HL-60 (cell line): ENCODE measurements around the gene GPC5.

Experiments
- DNase-seq, 2 experiments: peaks; one replicate each; pipeline ENCODE4 v3.0.0-alpha.2; 2010 to 2020; ENCODE audit warnings: low read depth in 1 of 2, low spot score in 1 of 2
- H3K27ac ChIP-seq: fragments of 250-450 bp; sonication (Bioruptor Pico); replicated peaks from 2 replicates; pipeline ENCODE4 v1.5.1; 2020; ENCODE audit warnings: mild to moderate bottlenecking, moderate library complexity
- H3K27me3 ChIP-seq: fragments of 250-450 bp; sonication (Bioruptor Pico); 2 replicates; pipeline ENCODE4 v1.5.1; 2021; ENCODE audit warnings: mild to moderate bottlenecking, moderate library complexity; ENCODE audit not compliant: insufficient read depth, poor library complexity, severe bottlenecking
- H3K4me3 ChIP-seq: replicated peaks from 2 replicates; pipeline ENCODE4 v1.5.1; 2011; ENCODE audit warnings: mild to moderate bottlenecking, control low read depth, low read length; ENCODE audit not compliant: insufficient read depth
- GABPA ChIP-seq: IDR thresholded peaks from 2 replicates; pipeline ENCODE4 v1.6.1; 2012; ENCODE audit warnings: low read depth
- POLR2AphosphoS5 ChIP-seq: IDR thresholded peaks from 2 replicates; pipeline ENCODE4 v1.6.1; 2012; ENCODE audit warnings: low read depth
- SPI1 ChIP-seq: IDR thresholded peaks from 2 replicates; pipeline ENCODE4 v1.6.1; 2012; ENCODE audit warnings: low read depth, mild to moderate bottlenecking, borderline replicate concordance
- TF ChIP-seq, protein P1 (sequence below): IDR thresholded peaks from 2 replicates; pipeline ENCODE4 v1.6.1; 2012; ENCODE audit warnings: low read depth; ENCODE audit not compliant: insufficient replicate concordance
- TF ChIP-seq, protein P2 (sequence below): IDR thresholded peaks from one replicate; pipeline ENCODE4 v1.5.1; 2011; ENCODE audit warnings: low read length, control low read depth, inconsistent platforms; ENCODE audit not compliant: insufficient read depth

The GPC5 gene

DNA sequence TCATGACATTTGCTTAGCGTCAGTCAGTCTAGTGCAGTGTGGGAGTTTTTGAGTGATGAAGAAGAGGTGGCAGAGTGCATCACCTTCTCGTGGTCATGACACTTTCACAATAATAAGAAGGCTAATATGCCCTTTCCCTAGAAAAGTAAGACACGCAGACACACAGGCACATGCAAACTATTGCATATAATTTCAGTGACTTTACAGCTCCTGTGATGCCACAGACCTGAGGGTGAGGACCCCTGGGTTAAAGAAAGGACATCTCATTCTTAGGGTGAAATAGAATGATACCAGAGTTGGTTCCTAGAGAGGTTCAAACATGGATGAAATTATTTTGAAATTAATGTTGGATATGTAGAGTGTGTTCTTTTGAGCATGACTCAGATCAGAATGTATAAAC, 300.3 kb downstream of the GPC5 start:
- no peak overlapping the region for H3K27ac ChIP-seq
- TF ChIP-seq, protein P1, sequence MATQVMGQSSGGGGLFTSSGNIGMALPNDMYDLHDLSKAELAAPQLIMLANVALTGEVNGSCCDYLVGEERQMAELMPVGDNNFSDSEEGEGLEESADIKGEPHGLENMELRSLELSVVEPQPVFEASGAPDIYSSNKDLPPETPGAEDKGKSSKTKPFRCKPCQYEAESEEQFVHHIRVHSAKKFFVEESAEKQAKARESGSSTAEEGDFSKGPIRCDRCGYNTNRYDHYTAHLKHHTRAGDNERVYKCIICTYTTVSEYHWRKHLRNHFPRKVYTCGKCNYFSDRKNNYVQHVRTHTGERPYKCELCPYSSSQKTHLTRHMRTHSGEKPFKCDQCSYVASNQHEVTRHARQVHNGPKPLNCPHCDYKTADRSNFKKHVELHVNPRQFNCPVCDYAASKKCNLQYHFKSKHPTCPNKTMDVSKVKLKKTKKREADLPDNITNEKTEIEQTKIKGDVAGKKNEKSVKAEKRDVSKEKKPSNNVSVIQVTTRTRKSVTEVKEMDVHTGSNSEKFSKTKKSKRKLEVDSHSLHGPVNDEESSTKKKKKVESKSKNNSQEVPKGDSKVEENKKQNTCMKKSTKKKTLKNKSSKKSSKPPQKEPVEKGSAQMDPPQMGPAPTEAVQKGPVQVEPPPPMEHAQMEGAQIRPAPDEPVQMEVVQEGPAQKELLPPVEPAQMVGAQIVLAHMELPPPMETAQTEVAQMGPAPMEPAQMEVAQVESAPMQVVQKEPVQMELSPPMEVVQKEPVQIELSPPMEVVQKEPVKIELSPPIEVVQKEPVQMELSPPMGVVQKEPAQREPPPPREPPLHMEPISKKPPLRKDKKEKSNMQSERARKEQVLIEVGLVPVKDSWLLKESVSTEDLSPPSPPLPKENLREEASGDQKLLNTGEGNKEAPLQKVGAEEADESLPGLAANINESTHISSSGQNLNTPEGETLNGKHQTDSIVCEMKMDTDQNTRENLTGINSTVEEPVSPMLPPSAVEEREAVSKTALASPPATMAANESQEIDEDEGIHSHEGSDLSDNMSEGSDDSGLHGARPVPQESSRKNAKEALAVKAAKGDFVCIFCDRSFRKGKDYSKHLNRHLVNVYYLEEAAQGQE: no peak
- TF ChIP-seq SPI1 (no peak), POLR2AphosphoS5 (no peak), GABPA (no peak)
- TF ChIP-seq, protein P2, sequence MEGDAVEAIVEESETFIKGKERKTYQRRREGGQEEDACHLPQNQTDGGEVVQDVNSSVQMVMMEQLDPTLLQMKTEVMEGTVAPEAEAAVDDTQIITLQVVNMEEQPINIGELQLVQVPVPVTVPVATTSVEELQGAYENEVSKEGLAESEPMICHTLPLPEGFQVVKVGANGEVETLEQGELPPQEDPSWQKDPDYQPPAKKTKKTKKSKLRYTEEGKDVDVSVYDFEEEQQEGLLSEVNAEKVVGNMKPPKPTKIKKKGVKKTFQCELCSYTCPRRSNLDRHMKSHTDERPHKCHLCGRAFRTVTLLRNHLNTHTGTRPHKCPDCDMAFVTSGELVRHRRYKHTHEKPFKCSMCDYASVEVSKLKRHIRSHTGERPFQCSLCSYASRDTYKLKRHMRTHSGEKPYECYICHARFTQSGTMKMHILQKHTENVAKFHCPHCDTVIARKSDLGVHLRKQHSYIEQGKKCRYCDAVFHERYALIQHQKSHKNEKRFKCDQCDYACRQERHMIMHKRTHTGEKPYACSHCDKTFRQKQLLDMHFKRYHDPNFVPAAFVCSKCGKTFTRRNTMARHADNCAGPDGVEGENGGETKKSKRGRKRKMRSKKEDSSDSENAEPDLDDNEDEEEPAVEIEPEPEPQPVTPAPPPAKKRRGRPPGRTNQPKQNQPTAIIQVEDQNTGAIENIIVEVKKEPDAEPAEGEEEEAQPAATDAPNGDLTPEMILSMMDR: no peak
- H3K27me3 ChIP-seq: no peaks in the 10 kb centered on the region
- no peak for DNase-seq
- H3K4me3 ChIP-seq: no peak overlapping the region

DNA sequence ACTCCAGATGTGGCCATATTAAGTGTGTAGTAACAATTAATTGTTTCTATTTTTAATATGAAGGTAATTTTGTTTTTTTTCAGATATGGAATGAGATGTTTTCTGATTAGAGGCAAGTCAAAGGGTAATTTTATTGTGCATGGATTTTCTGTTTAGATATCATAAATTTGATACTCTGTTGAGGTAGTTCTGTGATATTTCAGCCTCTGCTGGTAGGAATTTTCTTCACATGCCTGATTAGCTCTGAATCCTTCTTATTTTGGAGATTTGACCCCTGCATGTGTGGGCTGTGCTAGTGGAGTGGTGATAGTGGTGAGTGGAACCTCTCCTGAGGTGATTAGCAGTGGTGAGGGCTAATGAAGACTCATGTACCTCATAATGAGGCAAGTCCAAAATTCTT, 301.4 kb downstream of the GPC5 start:
- H3K27me3 ChIP-seq: no peaks in the 10 kb centered on the region
- TF ChIP-seq GABPA (no peak), SPI1 (no peak), POLR2AphosphoS5 (no peak)
- TF ChIP-seq, protein P2: no peak
- TF ChIP-seq, protein P1: no peak
- no peak for DNase-seq
- H3K4me3 ChIP-seq: no peak overlapping the region
- H3K27ac ChIP-seq: no peak overlapping the region

DNA sequence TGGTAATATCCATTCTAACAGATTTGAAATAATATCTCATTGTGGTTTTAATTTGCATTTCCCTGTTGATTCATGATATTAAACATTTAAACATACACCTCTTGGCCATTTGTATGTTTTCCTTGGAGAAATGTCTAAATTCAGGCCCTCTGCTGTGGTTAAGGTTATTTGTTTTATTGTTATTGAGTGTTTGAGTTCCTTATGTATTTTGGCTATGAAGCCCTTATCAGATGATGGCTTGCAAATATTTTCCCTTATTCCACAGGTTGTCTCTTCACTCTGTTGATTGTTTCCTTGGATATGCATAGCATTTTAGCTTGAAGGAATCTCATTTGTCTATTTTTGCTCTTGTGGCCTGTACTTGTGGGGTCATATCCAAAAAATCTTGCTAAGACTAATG, 303.6 kb downstream of the GPC5 start:
- Histone ChIP-seq H3K27ac (no peak overlapping the region), H3K27me3 (no peaks in the 10 kb centered on the region), H3K4me3 (no peak overlapping the region)
- no peak for DNase-seq
- TF ChIP-seq SPI1 (no peak), GABPA (no peak), POLR2AphosphoS5 (no peak)
- TF ChIP-seq, protein P1: no peak
- TF ChIP-seq, protein P2: no peak
